GM12878 (cell line): Measurements from ENCODE around the gene IRX4. TPM values are rescaled to one million over a fixed set of nuclear protein-coding genes. Genes with fewer than 3 reads are reported as not detected.

Experiments
- ATAC-seq: fragments of 200-7000 bp; cut with Tn5 transposase; 3 replicates; pipeline ENCODE4 v1.9.1; 2020; ENCODE audit warnings: mild to moderate bottlenecking, moderate library complexity
- BruUV-seq: library from RNA; stranded (reverse); fragments of 400-500 nt; replicated peaks from 2 replicates; lab custom pipeline; 2021; lab: Mats Ljungman, UMichigan
- CTCF ChIA-PET: fragments of 300-600 bp; sonication (Branson Sonifier 250); formaldehyde crosslinking; extraction: SDS; loops from one replicate; lab custom pipeline; 2021; ENCODE audit warnings: inconsistent platforms; lab: Yijun Ruan, JAX
- POLR2A ChIA-PET: fragments of 350-600 bp; formaldehyde crosslinking; extraction: SDS; loops from one replicate; lab custom pipeline; 2021; ENCODE audit warnings: inconsistent platforms; lab: Charles Lee
- RAD21 ChIA-PET: fragments of 300-600 bp; sonication (Branson Sonifier 250); formaldehyde crosslinking; loops from one replicate; lab custom pipeline; 2023; ENCODE audit warnings: antibody characterized with exemption; ENCODE audit not compliant: unreplicated experiment; lab: Charles Lee
- SMC1A ChIA-PET: fragments of 300-600 bp; sonication (Branson Sonifier 250); formaldehyde crosslinking; loops from one replicate; lab custom pipeline; 2023; ENCODE audit not compliant: unreplicated experiment, uncharacterized antibody; lab: Charles Lee
- DNase-seq: peaks from one replicate; pipeline ENCODE4 v3.0.0-alpha.2; 2011; ENCODE audit warnings: low read depth, low spot score
- FAIRE-seq: peaks from 3 replicates; lab custom pipeline; 2011; peaks lifted over from hg19 to GRCh38; lab: Jason Lieb, UNC
- H2AFZ ChIP-seq: 2 replicates; pipeline ENCODE4 v1.6.0; 2011; ENCODE audit warnings: low read depth, low read length, control low read depth; ENCODE audit not compliant: control insufficient read depth
- H3K27ac ChIP-seq: 2 replicates; pipeline ENCODE4 v1.5.1; 2011; ENCODE audit warnings: control low read depth; ENCODE audit not compliant: control insufficient read depth, insufficient read depth
- H3K27me3 ChIP-seq, 2 experiments: replicated peaks in 1 of 2; 2 replicates each; pipeline versions ENCODE4 v1.6.0 to v1.6.1; 2011; ENCODE audit warnings: low read length in 1 of 2; ENCODE audit not compliant: control insufficient read depth in 2 of 2, insufficient read depth in 2 of 2
- H3K36me3 ChIP-seq, 2 experiments: 2 replicates each; pipeline ENCODE4 v1.5.1; 2011; ENCODE audit warnings: low read length in 1 of 2; ENCODE audit not compliant: control insufficient read depth in 2 of 2, insufficient read depth in 2 of 2
- H3K4me1 ChIP-seq: 2 replicates; pipeline ENCODE4 v1.6.1; 2011; ENCODE audit warnings: mild to moderate bottlenecking, low read length, moderate library complexity, mixed read lengths; ENCODE audit not compliant: control insufficient read depth, insufficient read depth
- H3K4me2 ChIP-seq: 2 replicates; pipeline ENCODE4 v1.6.0; 2011; ENCODE audit warnings: control low read depth; ENCODE audit not compliant: control insufficient read depth, insufficient read depth
- H3K4me3 ChIP-seq: fragments of 200-600 bp; sonication (generic); 2 replicates; pipeline ENCODE4 v1.5.1; 2016
- H3K79me2 ChIP-seq: 2 replicates; pipeline ENCODE4 v1.6.0; 2011; ENCODE audit warnings: low read length; ENCODE audit not compliant: control insufficient read depth, insufficient read depth
- H3K9ac ChIP-seq: 2 replicates; pipeline ENCODE4 v1.8.0; 2011; ENCODE audit warnings: low read length, control low read depth, mixed read lengths; ENCODE audit not compliant: control insufficient read depth, insufficient read depth
- H3K9me3 ChIP-seq: replicated peaks from 3 replicates; pipeline ENCODE4 v1.5.1; 2011; ENCODE audit warnings: mild to moderate bottlenecking, low read length; ENCODE audit not compliant: control insufficient read depth, insufficient read depth
- H4K20me1 ChIP-seq: 2 replicates; pipeline ENCODE4 v1.6.0; 2011; ENCODE audit not compliant: control insufficient read depth, insufficient read depth
- E2F8 ChIP-seq: fragments of 450-650 bp; IDR thresholded peaks from 2 replicates; pipeline ENCODE4 v1.6.1; 2018; ENCODE audit warnings: mild to moderate bottlenecking, low read depth, moderate library complexity; ENCODE audit not compliant: partially characterized antibody
- NBN ChIP-seq: fragments of 450-650 bp; IDR thresholded peaks from 2 replicates; pipeline ENCODE4 v1.6.1; 2016
- RAD21 ChIP-seq: IDR thresholded peaks from 2 replicates; pipeline ENCODE4 v1.6.1; 2011; ENCODE audit warnings: mild to moderate bottlenecking, low read depth, low read length, moderate library complexity; ENCODE audit not compliant: insufficient read depth
- RAD51 ChIP-seq: fragments of 450-650 bp; IDR thresholded peaks from 2 replicates; pipeline ENCODE4 v1.6.1; 2016; ENCODE audit warnings: moderate library complexity, mild to moderate bottlenecking, inconsistent platforms
- SMC3 ChIP-seq: IDR thresholded peaks from 2 replicates; pipeline ENCODE4 v1.6.1; 2011; ENCODE audit warnings: low read length, improper control_type of control experiment, borderline replicate concordance
- WGBS: methylation state at CpG from one replicate; pipeline ENCODE4 v1.1.6; 2016; ENCODE audit warnings: low lambda C conversion rate; ENCODE audit not compliant: insufficient replicate concordance, insufficient coverage; ENCODE audit errors: missing lambda C conversion rate; 5-methylcytosine and 5-hydroxymethylcytosine counted together
- in situ Hi-C: fragments of 300-500 bp; cut with MboI; formaldehyde crosslinking; loops from 9 replicates; pipeline ENCODE4 v1.14.3; 2018; ENCODE audit warnings: mixed read lengths
- intact Hi-C: fragments of 100-400 bp; cut with micrococcal nuclease; formaldehyde crosslinking; loops from one replicate; pipeline ENCODE4 v1.14.2; 2022; ENCODE audit not compliant: unreplicated experiment
- polyA plus RNA-seq, 11 experiments: library from polyadenylated mRNA; depleted of rRNA in 4 of 11; unstranded in 6 of 11; stranded (reverse) in 5 of 11; fragments of >200 nt; fragmentation: Nextera tagmentation in 4 of 11; fragmentation: Illumina TruSeq in 1 of 11; extraction: Ambion mirVana in 4 of 11; extraction: Trizol in 1 of 11; gene quantifications; 1 replicate in 1 of 11; 2 replicates in 10 of 11; pipeline versions ENCODE4 v1.2.1 to v1.2.3, GENCODE V29; 2011 to 2016; ENCODE audit warnings: inconsistent platforms in 2 of 11, missing spikeins in 2 of 11, low read depth in 1 of 11
- total RNA-seq, 4 experiments: library from RNA; depleted of rRNA in 3 of 4; stranded (reverse); fragments of >200 nt in 3 of 4; fragmentation: Illumina TruSeq in 1 of 4; extraction: Trizol in 1 of 4; gene quantifications; 2 replicates each; pipeline versions ENCODE4 v1.2.1 to v1.2.3, GENCODE V29; 2013 to 2021

IRX4 gene
- total and polyA plus RNA-seq, 10 of the 15 experiments (the other 5 are each of a cell fraction or from before 2014, with no cell fraction given) = not detected

- TF ChIP-seq E2F8 (no peak), RAD51 (no peak)
These were observed 36.5 kb upstream of the IRX4 start (continued) for GRCh38 chr5:1919209-1919566.

- ATAC-seq (no peak), DNase-seq (no peak), FAIRE-seq (no peak)
- ChIA-PET CTCF (no interaction called here), SMC1A (no interaction called here), RAD21 (no interaction called here), POLR2A (no interaction called here)
- intact Hi-C loops (no loop called here), in situ Hi-C loops (no loop called here)
- Histone ChIP-seq H3K27me3 (no peaks in the 10 kb centered on the region; a peak in 2 of 4 replicates), H3K4me2 (no peak overlapping the region), H4K20me1 (no peaks in the 10 kb centered on the region), H3K36me3 (no peaks in the 10 kb centered on the region), H3K27ac (no peak overlapping the region), H3K4me1 (no peaks in the 10 kb centered on the region), H2AFZ (no peak overlapping the region), H3K4me3 (no peak overlapping the region), H3K9ac (no peak overlapping the region), H3K79me2 (no peaks in the 10 kb centered on the region), H3K9me3 (no peaks in the 10 kb centered on the region)
- TF ChIP-seq NBN (no peak), SMC3 (no peak), RAD21 (no peak)
- BruUV-seq = no TSS peak
- 24% methylated on average over 18 of the region's 18 CpGs for WGBS
These were observed 35.9 kb upstream of the IRX4 start for GRCh38 chr5:1918488-1919208.
